TTC549 (cell line): ENCODE data around the gene ADGRD1.
"Not testable (repeated sequence)": the region's sequence is repeated elsewhere in the genome, so short reads cannot be mapped to it uniquely, and the experiment has no call there.

ENCODE experiments used
- FAIRE-seq: peaks from 2 replicates; lab custom pipeline; 2012; peaks lifted over from hg19 to GRCh38; lab: Jason Lieb, UNC

ADGRD1 gene

DNA sequence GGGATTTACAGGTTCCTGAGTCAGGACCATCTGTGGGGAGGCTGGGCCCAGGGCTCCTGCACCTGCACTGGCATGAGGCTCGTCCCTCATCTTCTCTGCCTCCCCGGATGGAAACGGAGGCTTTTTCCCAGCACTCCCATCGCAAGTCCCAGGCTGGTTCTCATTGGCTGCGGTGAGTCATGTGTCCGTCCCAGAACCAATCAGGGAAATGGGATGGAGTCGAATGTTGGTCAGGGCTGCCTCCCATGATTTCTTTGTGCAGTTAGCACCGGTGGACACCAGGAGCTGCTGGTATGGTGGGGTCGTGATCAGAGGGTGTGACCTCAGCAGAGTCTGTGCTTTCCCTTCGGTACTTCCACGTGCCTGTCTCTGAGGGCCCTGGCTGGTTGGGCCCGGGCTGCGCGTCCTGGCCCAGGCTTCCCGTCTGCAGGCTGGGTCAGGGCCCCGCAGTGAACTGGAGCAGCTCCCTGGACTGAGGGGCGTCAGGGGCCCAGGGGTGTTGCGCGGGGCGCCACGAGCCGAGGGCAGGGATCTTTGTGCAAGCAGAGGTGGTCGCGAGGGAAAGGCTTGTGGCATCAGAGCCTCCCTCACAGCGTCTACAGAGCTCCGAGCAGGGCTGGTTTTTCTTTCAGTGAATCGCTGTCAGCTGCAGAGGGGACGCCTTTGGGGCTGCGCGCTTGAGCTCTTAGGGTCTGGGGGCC is 168.1 kb downstream of the ADGRD1 start:
- no peak for FAIRE-seq

DNA sequence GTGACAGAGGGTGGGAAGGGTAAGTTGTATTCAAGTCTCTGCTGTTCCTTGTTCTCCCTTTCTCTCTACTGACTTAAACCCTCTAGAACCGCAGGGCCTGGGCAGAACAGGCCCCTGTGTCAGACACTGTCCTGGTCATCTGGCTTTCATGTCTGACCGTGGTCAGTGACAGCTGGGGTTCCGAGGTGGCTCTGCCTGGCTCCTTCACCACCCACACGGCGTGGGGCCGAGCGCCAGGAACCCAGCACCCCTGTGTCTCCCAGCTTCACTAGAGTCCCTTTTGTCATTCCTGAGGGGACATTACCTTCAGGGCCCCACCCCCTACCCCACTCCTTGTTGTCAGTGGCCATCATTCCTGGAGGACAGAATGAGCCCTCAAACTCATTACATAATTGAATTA is 168.9 kb downstream of the ADGRD1 start:
- FAIRE-seq: no peak

DNA sequence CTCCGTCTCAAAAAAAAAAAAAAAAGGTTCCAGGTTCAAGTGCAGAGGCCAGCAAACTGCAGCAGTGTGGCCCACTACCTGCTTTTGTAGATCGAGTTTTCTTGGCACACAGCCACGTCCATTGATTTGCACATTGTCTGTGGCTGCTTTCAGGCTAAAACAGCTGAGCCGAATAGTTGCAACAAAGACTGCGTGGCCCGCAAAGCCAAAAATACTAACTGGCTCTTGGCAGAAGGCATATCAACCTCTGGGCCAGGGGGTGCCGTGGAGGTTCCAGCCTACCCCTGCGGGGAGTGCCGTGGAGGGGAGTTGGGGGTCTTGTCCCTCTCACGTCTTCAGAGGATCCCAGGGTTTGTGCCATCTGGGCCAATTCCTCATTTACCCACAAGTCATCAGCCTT is 170.1 kb downstream of the ADGRD1 start:
- FAIRE-seq: no peak

DNA sequence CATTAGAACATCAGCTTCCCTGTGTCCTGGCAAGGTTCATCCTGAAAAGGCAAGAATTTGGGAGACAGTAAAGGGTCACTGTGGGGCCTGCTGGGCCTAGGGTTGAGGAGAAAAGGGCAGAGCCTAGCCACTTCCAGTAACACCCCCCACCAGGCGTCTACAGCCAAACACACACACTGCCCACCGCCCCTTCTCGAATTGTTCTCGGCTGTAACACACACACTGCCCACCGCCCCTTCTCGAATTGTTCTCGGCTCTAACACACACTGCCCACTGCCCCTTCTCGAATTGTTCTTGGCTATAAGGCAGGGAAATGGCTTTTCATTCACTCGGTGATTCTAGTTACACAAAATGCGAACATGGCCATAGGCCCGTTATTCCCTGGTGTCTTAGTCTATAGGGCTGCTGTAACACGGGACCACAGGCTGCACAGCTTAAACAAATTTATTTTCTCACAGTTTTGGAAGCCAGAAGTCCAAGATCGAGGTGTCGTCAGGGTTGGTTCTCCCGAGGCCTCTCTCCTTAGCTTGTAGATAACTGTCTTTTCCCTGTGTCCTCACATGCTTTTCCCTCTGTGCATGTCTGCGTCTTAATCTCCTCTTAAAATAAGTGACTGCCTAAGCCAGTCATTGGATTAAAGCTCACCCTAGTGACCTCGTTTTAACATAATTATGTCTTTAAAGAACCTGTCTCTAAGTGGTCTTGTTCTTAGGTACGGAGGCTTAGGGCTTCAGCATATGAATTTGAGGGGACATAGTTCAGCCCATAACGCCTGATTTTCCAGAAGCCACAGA is 171.0 kb downstream of the ADGRD1 start:
- FAIRE-seq: no peak

DNA sequence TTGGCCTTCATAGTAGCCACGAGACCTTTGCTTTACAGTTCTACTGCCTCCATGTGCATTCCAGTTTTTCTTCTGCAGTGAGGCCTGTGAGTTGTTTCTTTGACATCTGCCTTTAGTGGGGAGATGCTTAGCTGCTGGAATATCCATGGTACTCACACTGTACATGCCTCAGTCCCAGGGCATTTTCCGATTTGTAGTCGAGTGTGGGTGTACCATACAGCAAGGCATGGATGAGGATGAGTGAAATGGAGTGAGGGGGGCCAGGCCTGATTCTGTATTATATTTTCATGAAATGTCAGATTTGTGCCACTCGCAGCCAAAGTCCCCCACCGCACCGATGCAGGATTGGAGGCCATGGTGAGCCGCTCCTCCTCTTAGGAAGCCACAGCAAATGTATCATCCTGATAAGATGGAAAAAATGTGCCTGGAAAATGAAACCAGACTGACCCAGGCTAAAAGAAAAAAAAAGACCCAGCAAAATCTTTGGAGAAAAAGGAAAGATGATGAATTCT is 173.0 kb downstream of the ADGRD1 start:
- FAIRE-seq: no peak

DNA sequence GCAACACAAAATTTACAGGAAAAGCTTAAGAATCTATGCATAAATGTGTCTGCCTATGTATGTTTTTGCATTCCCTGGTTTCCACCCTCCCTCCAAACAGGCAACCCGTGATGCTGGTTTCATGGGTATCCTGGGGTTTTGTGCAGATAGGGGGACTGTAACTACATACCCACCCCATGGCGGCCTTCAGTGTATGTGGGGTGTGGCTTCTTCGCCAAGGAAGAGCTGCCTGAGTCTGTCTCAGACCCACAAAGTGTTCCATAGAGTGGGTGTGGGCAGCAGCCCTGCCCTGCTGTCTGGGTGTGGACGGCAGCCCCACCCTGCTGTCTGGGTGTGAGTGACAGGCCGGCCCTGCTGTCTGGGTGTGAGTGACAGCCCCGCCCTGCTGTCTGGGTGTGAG is 174.8 kb downstream of the ADGRD1 start:
- FAIRE-seq: no peak

DNA sequence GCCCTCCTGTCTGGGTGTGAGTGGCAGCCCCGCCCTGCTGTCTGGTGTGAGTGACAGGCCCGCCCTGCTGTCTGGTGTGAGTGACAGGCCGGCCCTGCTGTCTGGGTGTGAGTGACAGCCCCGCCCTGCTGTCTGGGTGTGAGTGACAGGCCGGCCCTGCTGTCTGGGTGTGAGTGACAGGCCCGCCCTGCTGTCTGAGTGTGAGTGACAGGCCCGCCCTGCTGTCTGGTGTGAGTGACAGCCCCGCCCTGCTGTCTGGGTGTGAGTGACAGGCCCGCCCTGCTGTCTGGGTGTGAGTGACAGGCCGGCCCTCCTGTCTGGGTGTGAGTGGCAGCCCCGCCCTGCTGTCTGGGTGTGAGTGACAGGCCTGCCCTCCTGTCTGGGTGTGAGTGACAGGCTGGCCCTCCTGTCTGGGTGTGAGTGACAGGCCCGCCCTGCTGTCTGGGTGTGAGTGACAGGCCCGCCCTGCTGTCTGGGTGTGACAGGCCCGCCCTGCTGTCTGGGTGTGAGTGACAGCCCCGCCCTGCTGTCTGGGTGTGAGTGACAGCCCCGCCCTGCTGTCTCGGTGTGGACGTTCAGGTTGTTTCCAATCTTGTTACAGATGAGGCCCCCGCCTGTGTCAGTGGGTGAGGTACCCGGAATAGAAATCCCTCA is 175.4 kb downstream of the ADGRD1 start:
- FAIRE-seq: not testable (repeated sequence)

DNA sequence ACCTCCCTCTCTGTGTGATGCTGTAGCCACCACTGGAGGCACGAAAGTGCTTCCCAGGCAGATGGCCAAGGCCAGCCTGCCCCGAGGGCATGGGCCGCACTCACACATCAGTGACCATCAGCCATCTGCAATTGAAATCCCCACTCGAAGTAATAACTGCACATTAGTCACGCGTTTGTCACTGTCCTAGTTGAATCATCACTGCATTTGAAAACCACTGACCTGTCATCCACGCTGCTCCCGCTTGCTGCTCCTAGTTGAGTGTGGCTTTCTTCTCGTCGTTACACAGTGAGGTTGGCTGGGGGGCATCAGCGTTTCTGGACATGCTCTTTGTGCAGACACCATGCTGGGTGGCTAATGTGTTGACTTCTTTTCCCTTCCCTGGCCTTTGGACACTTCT is 176.1 kb downstream of the ADGRD1 start:
- FAIRE-seq: no peak

DNA sequence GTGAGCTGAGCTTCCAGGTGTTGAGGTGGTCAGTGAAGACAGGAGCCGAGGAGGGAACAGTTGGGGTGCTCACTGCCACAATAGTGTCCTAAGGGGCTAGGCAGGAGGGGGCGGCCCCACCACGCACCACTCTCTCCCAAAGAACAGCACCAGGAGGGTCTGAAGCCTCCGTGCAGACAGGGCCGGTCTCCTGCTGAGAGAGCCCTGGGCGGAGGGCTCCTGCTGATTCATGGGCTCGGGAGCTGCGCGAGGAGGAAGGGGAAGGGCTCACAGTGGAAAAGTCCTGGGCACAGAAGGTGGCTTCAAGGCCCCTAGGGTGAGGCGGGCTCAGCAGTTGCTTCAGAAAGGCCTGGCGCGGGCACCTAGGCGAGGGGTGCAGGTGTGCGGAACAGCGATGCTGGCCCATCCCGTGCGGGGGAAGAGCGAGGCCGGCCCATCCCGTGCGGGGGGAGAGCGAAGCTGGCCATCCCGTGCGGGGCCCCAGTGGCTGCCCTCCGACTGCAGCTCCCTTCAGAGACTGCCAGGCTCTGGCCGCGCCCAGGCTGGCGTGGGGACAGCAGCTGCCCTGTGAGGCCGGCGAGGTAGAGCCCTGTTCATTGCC is 176.7 kb downstream of the ADGRD1 start:
- no peak for FAIRE-seq

DNA sequence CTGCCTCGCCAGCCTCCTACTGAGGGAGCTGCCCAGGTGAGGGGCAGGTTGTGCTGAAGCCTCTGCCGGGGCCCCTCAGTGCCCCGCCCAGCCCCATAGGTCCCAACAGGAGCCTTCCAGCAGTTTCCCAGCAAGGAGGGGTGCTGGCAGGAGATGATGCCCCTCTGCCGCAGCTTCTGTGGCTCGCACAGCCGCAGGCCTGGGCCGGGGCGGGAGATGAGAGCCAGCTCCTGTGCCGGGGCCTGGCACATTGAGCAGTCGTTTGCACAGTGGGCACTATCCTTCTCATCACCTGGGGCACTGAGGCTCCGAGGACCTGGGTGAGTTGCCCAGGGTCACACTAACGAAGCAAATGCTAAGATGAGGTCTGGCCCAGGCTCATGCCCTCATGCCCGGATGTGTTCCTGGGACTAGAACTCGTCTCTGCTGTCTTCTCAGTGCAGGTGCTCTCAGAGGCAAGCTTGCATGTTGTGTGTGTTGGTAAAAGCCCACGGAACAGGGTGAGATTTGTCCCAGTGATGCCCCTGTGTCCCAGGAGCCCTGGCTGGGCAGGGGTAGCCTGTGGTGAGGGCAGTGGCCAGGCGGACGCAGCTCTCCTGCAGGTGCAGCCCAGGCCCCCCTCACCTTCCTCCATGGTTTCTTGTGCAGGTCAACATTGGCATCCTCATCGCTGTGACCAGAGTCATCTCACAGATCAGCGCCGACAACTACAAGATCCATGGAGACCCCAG is 177.5 kb downstream of the ADGRD1 start:
- no peak for FAIRE-seq

DNA sequence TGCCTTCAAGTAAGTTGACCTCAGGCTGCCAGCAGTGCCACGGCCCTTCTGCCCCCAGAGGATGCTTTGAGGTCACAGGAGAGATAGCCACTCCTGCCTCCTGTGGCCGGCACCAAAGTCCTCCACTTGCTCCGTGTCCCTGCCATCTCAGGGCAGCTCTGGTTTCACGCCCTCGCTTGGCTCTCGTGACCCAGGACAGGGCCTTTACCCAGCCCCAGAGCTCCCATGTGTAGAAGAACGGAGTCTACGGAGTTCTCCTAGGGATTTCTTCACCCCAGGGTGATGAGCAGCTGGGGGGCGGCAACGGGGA is 178.1 kb downstream of the ADGRD1 start:
- FAIRE-seq: no peak

DNA sequence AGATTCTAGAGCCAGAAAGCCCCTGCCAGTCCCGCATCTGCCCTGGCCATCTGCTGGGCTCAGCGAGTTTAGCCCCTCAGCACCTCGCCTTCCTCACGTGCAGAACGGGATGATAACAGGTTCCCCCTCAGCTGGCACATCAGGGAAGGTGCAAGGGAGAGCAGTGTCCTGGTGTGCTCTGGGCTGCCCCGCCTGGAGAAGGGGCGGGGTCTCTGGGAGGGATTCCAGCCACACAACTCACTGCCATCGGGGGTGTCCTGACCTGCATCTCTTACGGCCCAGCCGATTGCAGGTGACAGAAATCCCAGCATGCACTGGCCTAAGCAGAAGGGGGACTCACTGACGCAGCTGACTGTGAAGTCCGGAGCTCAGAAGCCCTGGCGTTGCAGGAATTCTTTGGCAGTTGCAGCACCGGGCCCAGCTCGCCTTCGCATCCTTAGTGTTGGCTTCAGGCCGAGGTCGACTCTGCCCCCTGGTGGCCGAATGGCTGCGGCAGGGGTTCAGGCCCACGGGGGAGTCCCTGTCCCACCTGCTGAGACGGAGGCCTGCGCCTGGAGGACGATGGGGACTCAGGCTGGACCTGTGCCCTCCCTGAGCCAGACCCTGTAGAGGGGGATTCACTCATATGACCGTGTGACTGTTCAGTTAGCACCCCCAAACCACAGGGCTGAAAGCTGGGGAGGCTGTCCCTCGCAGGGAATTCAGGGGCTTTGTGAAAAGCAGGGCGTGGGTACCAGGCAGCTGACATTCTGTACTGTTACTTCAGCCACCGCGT is 178.6 kb downstream of the ADGRD1 start:
- no peak for FAIRE-seq

DNA sequence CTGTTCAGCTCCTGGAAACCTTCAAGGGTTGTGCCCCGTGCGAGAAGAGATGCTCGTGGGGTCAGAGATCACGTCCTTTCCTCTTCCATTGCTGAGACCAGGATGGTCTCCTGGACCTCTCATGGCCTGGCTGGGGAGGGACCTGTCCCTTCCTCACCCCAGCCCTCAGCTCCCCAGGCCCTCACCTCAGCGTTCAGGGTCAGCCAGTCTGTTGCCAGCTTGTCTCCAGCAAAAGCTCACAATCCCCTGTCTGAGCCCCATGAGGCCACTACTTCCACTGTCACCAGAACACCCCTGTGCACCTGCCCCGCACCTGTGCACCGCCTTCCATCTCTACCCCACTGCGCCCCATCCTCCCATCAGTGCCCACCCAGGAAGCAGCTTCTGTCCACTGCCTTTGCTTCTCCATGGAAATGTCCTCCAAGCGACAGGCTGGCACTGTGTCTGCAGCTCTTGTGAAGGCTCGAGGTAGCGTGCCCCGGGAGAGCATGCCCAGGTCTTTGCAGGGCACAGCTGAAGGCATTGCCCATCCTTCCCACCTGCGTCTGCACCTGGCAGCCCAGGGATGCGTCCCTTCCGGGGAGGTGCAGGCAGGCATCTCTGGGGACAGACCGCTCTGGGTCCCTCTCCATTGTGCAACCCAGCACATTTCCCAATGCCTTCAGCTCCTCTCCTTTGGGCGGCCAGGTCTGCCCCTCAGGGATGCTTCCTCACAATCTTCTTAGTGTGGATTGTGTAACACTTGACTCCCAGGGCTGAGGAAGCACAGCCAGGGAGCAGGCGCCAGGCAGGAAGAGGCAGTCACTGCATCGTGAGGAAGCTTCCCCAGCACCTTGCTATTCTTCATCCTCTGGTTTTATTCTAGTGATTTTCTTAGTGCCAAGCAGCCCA is 179.6 kb downstream of the ADGRD1 start:
- no peak for FAIRE-seq

DNA sequence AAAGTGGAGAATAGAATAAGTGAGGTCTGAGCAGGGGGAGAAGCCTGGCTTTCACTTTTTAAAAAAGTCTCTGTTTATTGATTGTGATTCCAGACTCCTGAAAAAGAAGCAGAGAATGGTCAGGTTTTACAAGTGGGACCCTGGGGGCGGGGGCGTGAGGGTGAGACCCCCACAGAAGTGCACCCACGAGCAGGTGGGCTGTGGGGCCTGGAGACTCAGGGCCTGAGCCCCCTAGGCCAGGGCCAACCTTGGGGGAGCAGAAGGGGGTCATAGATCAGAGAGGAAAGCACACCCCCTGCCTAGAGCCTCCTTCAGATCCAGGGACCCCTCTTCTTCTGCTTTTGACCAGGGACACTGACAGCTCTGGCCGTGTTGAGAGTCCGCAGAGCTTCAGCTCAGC is 180.3 kb downstream of the ADGRD1 start:
- FAIRE-seq: no peak

DNA sequence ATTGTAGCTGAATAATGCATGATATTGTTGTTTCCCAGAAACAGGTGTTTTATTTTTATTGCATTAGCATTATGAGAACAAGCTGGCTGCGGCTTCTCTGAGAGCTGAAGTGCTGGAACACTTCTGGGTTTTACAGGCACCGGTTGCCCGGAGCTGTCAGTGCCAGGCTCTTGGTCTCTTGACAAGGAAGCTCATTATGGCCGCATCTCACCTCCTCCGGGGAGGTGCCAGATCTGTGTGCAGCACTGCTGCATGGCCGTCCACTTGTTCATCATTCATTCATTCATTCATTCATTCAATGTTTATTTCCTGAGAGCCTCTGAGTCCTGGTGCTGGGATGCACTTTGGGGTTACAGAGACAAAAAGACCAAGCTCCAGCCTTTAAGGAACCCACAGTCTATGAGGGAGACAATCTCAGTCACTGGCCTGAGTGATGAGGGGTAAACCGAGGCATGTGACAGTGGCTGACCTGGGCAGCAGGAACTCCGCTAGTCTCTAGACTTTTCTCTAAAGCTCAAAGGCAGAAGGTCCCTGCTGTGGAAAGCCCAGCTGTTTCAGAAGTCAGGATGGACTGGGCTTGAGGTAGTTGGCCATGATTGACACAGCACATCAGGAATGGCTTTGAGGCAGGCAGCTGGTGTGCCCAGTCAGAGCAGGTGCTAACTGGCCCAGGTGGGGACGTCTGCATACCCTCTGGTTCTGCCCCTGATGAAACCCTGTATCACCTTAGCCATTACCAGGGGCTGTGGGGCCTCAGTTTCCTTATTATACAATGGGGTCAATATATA is 181.0 kb downstream of the ADGRD1 start:
- FAIRE-seq: no peak

DNA sequence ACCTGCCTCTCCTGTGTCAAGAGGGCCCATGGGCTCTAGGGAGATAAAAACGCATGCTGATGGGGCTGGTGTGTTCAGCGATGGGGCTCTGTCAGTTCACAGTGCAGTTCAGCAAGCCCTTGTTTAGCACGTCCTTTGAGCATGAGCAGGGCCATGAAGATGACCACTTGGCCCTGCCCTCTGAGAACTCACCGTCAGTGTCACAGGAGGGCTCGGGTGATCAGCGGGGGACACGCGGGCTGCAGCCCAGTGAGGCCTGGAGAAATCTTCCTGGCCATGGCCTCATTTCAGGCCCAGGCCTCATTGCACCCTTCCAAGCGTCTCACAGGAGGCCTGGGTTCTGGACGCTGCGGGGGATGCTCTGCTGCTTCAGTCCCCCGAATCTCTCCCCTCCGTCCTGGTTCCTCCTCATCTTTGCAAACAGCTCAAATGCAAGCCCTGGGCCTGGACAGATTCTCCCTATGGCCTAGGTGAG is 181.6 kb downstream of the ADGRD1 start:
- FAIRE-seq: no peak

DNA sequence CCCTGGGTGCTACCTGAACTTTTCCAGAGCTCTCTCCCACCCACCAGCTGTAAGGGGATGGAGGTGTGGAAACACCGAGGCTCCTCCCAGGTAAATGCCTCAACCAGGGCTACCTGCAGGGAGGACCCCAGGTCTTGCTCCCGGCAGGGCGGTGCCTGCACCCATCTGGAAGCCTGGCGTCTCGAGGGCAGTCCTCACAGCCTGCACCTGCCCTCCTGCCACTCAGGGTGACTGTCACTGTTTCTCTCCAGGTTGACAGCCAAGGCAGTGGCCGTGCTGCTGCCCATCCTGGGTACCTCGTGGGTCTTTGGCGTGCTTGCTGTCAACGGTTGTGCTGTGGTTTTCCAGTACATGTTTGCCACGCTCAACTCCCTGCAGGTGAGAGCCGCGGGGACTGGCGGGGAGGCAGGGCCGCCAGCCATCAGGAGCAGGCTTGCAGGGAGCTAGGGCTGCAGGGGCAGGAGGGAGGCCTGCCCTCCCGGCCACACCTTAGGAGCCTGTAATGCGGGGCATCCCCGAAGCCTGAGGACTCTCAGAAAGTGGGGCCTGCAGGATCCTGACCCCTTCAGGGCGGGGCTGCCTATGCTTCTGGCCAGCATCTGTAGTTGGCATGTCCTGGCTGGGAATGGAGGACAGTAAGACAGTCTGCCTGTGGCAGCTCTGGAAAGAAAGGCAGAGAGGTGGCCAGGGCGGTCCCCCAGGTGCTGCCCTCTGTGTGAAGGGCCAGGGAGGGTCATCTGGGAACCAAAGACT is 182.3 kb downstream of the ADGRD1 start:
- no peak for FAIRE-seq

DNA sequence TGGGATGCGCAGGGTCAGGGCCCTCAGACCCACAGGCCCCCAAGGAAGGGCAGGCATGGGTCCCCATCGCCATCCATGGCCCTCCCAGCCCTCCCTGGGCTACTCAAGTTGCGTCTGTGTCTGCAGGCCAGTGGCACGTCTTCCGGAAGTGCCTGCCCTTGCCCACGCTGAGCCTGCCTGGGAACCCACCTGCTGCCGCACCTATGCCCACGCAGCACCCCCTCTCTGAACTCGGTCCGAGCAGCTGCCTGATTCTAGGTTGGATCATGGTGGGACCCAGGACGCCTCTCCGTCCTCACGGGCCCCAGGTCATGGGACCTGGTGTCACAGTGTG is 182.8 kb downstream of the ADGRD1 start:
- no peak for FAIRE-seq
